SK-N-SH treated with all-trans-retinoic acid at 6 μM for 48 hours (cell line): ENCODE measurements around the gene OR52B2.

ENCODE experiments used
- ATAC-seq: fragments of 200-7000 bp; cut with Tn5 transposase; 3 replicates; pipeline ENCODE4 v1.9.1; 2020; ENCODE audit warnings: mild to moderate bottlenecking, moderate library complexity
- ARNTL ChIP-seq: fragments of 450-650 bp; formaldehyde crosslinking; IDR thresholded peaks from 2 replicates; pipeline ENCODE4 v1.5.0; 2020; ENCODE audit warnings: low read depth, mild to moderate bottlenecking, moderate library complexity, borderline replicate concordance
- BACH2 ChIP-seq: fragments of 250-450 bp; sonication (Bioruptor Pico); IDR thresholded peaks from 2 replicates; pipeline ENCODE4 v1.9.0; 2021; ENCODE audit warnings: mild to moderate bottlenecking, borderline replicate concordance
- CREB5 ChIP-seq: fragments of 250-450 bp; sonication (Bioruptor Pico); IDR thresholded peaks from 2 replicates; pipeline ENCODE4 v1.5.1; 2020; ENCODE audit warnings: low read depth, mild to moderate bottlenecking, moderate library complexity
- CSDC2 ChIP-seq: fragments of 250-450 bp; sonication (Bioruptor Pico); IDR thresholded peaks from 2 replicates; pipeline ENCODE4 v1.5.0; 2020; ENCODE audit warnings: mild to moderate bottlenecking, moderate library complexity
- CSRNP3 ChIP-seq: fragments of 250-450 bp; sonication (Bioruptor Pico); IDR thresholded peaks from 2 replicates; pipeline ENCODE4 v1.5.1; 2021; ENCODE audit warnings: mild to moderate bottlenecking, moderate library complexity
- ESRRG ChIP-seq: fragments of 250-450 bp; sonication (Bioruptor Pico); IDR thresholded peaks from 2 replicates; pipeline ENCODE4 v1.6.1; 2021; ENCODE audit warnings: mild to moderate bottlenecking
- GLIS3 ChIP-seq: fragments of 250-450 bp; sonication (Bioruptor Pico); IDR thresholded peaks from 2 replicates; pipeline ENCODE4 v1.5.0; 2020; ENCODE audit warnings: mild to moderate bottlenecking, moderate library complexity
- ISL1 ChIP-seq: fragments of 250-450 bp; sonication (Bioruptor Pico); IDR thresholded peaks from 2 replicates; pipeline ENCODE4 v2.1.2; 2022; ENCODE audit warnings: mild to moderate bottlenecking, moderate library complexity
- OSR1 ChIP-seq: fragments of 250-450 bp; sonication (Bioruptor Pico); IDR thresholded peaks from 2 replicates; pipeline ENCODE4 v1.8.0; 2022; ENCODE audit warnings: moderate library complexity, mild to moderate bottlenecking, inconsistent platforms
- POU6F1 ChIP-seq: fragments of 250-450 bp; sonication (Bioruptor Pico); IDR thresholded peaks from 2 replicates; pipeline ENCODE4 v1.8.0; 2021; ENCODE audit warnings: low read depth, mild to moderate bottlenecking, moderate library complexity, borderline replicate concordance
- PPARA ChIP-seq: fragments of 250-450 bp; sonication (Bioruptor Pico); IDR thresholded peaks from 2 replicates; pipeline ENCODE4 v1.5.0; 2020; ENCODE audit warnings: mild to moderate bottlenecking, borderline replicate concordance
- RARB ChIP-seq: fragments of 250-450 bp; sonication (Bioruptor Pico); IDR thresholded peaks from 2 replicates; pipeline ENCODE4 v1.8.0; 2021; ENCODE audit warnings: mild to moderate bottlenecking, moderate library complexity
- SNAI2 ChIP-seq: fragments of 250-450 bp; sonication (Bioruptor Pico); IDR thresholded peaks from 2 replicates; pipeline ENCODE4 v1.5.0; 2020; ENCODE audit warnings: mild to moderate bottlenecking, moderate library complexity
- TCF4 ChIP-seq: fragments of 250-450 bp; sonication (Bioruptor Pico); IDR thresholded peaks from 2 replicates; pipeline ENCODE4 v1.8.0; 2021; ENCODE audit warnings: mild to moderate bottlenecking, moderate library complexity, borderline replicate concordance
- TOX ChIP-seq: fragments of 250-450 bp; sonication (Bioruptor Pico); IDR thresholded peaks from 2 replicates; pipeline ENCODE4 v1.8.0; 2021; ENCODE audit warnings: mild to moderate bottlenecking, moderate library complexity, borderline replicate concordance
- ZC3H10 ChIP-seq: fragments of 250-450 bp; sonication (Bioruptor Pico); IDR thresholded peaks from 2 replicates; pipeline ENCODE4 v1.5.1; 2021; ENCODE audit warnings: mild to moderate bottlenecking, moderate library complexity
- ZFP3 ChIP-seq: fragments of 250-450 bp; sonication (Bioruptor Pico); IDR thresholded peaks from 2 replicates; pipeline ENCODE4 v1.5.0; 2020; ENCODE audit warnings: mild to moderate bottlenecking, moderate library complexity
- ZNF565 ChIP-seq: fragments of 450-650 bp; formaldehyde crosslinking; conservative IDR thresholded peaks from 2 replicates; pipeline ENCODE4 v1.5.0; 2020; ENCODE audit warnings: low read depth, mild to moderate bottlenecking, moderate library complexity
- ZNF70 ChIP-seq: fragments of 450-650 bp; formaldehyde crosslinking; IDR thresholded peaks from 2 replicates; pipeline ENCODE4 v1.5.0; 2020; ENCODE audit warnings: mild to moderate bottlenecking, moderate library complexity
- ZNF8 ChIP-seq: fragments of 450-650 bp; formaldehyde crosslinking; IDR thresholded peaks from 2 replicates; pipeline ENCODE4 v1.5.0; 2020; ENCODE audit warnings: mild to moderate bottlenecking, moderate library complexity
- TF ChIP-seq, protein P1 (sequence below): fragments of 250-450 bp; sonication (Bioruptor Pico); IDR thresholded peaks from 2 replicates; pipeline ENCODE4 v1.5.0; 2020; ENCODE audit warnings: mild to moderate bottlenecking, moderate library complexity
- TF ChIP-seq, protein P2 (sequence below): fragments of 250-450 bp; sonication (Bioruptor Pico); IDR thresholded peaks from 2 replicates; pipeline ENCODE4 v1.8.0; 2020; ENCODE audit warnings: mild to moderate bottlenecking, moderate library complexity, borderline replicate concordance

Gene OR52B2

DNA sequence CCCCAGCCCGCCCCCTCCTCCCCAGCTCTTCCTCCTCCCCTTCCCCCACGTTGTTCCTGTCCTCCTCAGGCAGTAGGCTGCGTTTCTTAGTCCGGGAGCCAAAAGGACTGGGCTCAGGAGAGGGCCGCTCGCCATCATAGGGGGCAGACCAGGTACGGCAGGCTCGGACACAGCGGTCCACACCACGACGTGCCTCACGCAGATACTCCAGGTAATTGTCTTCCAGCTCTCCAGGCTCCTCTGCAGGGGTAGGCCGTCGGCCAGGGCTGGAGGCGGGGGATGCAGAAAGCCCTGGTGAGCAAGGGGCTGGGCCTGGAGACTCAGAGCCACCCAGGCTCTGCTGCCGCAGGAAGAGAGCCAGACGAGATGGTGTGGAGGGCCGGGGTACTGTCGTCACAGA, 47.6 kb upstream of the OR52B2 start:
- no peak for ATAC-seq
- TF ChIP-seq, protein P1, sequence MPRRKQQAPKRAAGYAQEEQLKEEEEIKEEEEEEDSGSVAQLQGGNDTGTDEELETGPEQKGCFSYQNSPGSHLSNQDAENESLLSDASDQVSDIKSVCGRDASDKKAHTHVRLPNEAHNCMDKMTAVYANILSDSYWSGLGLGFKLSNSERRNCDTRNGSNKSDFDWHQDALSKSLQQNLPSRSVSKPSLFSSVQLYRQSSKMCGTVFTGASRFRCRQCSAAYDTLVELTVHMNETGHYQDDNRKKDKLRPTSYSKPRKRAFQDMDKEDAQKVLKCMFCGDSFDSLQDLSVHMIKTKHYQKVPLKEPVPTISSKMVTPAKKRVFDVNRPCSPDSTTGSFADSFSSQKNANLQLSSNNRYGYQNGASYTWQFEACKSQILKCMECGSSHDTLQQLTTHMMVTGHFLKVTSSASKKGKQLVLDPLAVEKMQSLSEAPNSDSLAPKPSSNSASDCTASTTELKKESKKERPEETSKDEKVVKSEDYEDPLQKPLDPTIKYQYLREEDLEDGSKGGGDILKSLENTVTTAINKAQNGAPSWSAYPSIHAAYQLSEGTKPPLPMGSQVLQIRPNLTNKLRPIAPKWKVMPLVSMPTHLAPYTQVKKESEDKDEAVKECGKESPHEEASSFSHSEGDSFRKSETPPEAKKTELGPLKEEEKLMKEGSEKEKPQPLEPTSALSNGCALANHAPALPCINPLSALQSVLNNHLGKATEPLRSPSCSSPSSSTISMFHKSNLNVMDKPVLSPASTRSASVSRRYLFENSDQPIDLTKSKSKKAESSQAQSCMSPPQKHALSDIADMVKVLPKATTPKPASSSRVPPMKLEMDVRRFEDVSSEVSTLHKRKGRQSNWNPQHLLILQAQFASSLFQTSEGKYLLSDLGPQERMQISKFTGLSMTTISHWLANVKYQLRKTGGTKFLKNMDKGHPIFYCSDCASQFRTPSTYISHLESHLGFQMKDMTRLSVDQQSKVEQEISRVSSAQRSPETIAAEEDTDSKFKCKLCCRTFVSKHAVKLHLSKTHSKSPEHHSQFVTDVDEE (CRISPR knock-in tag) = no peak
- TF ChIP-seq BACH2 (CRISPR knock-in tag) (no peak), PPARA (no peak), CSRNP3 (CRISPR knock-in tag) (no peak), ZNF70 (CRISPR knock-in tag) (no peak), ARNTL (CRISPR knock-in tag) (no peak), ZNF8 (CRISPR knock-in tag) (no peak), ESRRG (no peak), SNAI2 (no peak), OSR1 (no peak), ZFP3 (no peak), CREB5 (CRISPR knock-in tag) (no peak), TCF4 (CRISPR knock-in tag) (no peak), POU6F1 (CRISPR knock-in tag) (no peak), CSDC2 (CRISPR knock-in tag) (no peak), ZNF565 (CRISPR knock-in tag) (no peak), ZC3H10 (CRISPR knock-in tag) (no peak), RARB (no peak)

DNA sequence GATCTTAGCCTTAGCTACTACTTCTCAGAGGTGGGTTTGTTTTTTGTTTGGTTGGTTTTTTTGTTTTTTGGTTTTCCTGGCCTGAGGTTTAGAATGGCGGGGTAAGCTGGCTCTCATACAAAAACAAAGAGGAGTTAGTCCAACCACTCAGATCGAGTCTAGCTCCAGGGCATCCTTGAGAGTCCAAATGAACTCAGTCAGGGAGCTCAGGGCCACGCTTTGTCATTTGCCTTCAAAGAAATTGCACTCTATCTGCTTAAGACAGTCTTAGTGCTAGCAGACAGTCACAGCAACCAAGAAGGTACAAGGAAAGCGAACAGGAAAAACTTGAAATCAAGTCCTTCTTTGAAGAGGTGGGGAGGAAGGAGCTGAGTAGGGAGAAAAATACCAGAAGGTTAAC, 46.4 kb upstream of the OR52B2 start:
- TF ChIP-seq TCF4 (CRISPR knock-in tag) = no peak
- no peak for TF ChIP-seq ZNF565 (CRISPR knock-in tag)
- TF ChIP-seq CSRNP3 (CRISPR knock-in tag) = no peak
- no peak for TF ChIP-seq TOX (CRISPR knock-in tag)
- TF ChIP-seq GLIS3 (CRISPR knock-in tag) = no peak
- no peak for TF ChIP-seq PPARA
- TF ChIP-seq ISL1 (CRISPR knock-in tag) = no peak
- TF ChIP-seq, protein P1 (CRISPR knock-in tag) = no peak
- no peak for TF ChIP-seq ZNF70 (CRISPR knock-in tag)
- TF ChIP-seq BACH2 (CRISPR knock-in tag) = no peak
- no peak for TF ChIP-seq SNAI2
- TF ChIP-seq ZNF8 (CRISPR knock-in tag) = no peak
- TF ChIP-seq OSR1 = no peak
- TF ChIP-seq, protein P2, sequence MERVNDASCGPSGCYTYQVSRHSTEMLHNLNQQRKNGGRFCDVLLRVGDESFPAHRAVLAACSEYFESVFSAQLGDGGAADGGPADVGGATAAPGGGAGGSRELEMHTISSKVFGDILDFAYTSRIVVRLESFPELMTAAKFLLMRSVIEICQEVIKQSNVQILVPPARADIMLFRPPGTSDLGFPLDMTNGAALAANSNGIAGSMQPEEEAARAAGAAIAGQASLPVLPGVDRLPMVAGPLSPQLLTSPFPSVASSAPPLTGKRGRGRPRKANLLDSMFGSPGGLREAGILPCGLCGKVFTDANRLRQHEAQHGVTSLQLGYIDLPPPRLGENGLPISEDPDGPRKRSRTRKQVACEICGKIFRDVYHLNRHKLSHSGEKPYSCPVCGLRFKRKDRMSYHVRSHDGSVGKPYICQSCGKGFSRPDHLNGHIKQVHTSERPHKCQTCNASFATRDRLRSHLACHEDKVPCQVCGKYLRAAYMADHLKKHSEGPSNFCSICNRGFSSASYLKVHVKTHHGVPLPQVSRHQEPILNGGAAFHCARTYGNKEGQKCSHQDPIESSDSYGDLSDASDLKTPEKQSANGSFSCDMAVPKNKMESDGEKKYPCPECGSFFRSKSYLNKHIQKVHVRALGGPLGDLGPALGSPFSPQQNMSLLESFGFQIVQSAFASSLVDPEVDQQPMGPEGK = no peak
- no peak for TF ChIP-seq POU6F1 (CRISPR knock-in tag)
- no peak for ATAC-seq
